Gastrocnemius medialis (tissue), 4 donors: ENCODE results near the gene DDX10. TPM values are rescaled to one million over a fixed set of nuclear protein-coding genes. Genes with fewer than 3 reads are reported as not detected.

Source experiments
- ATAC-seq, 2 donors: fragments of 150-250 bp; one replicate each; pipeline ENCODE4 v1.9.1; 2016
- DNase-seq, 2 donors: peaks; one replicate each; pipeline ENCODE4 v3.0.0-alpha.2; 2019
- H3K27ac ChIP-seq, 4 donors: fragments of 200-600 bp; sonication (generic); 1 replicate in 1 of 4; 2 replicates in 3 of 4; pipeline ENCODE4 v1.5.1; 2016 to 2018; ENCODE audit warnings: mild to moderate bottlenecking in 2 of 4, moderate library complexity in 1 of 4
- H3K27me3 ChIP-seq, 3 donors: fragments of 200-600 bp; sonication (generic) in 2 of 3; 1 replicate in 1 of 3; 2 replicates in 2 of 3; pipeline versions ENCODE4 v1.5.1 to v1.6.0; 2016 to 2019; ENCODE audit warnings: mild to moderate bottlenecking in 1 of 3, moderate library complexity in 1 of 3
- H3K36me3 ChIP-seq, 2 donors: fragments of 200-600 bp; sonication (generic) in 1 of 2; one replicate each; pipeline ENCODE4 v1.5.1; 2017 to 2018
- H3K4me1 ChIP-seq, 2 donors: fragments of 200-600 bp; sonication (generic) in 1 of 2; one replicate each; pipeline ENCODE4 v1.5.1; 2016 to 2017; ENCODE audit warnings: mild to moderate bottlenecking in 2 of 2
- H3K4me3 ChIP-seq, 4 donors: fragments of 200-600 bp; sonication (generic) in 3 of 4; 1 replicate in 1 of 4; 2 replicates in 3 of 4; pipeline ENCODE4 v1.5.1; 2016 to 2019; ENCODE audit warnings: mild to moderate bottlenecking in 2 of 4
- H3K9me3 ChIP-seq, 3 donors: fragments of 200-600 bp; sonication (generic) in 2 of 3; 1 replicate in 1 of 3; 2 replicates in 2 of 3; pipeline ENCODE4 v1.5.1; 2016 to 2019
- POLR2A ChIP-seq, 2 donors: fragments of 450-650 bp; IDR thresholded peaks; one replicate each; pipeline ENCODE4 v1.6.1; 2017; ENCODE audit warnings: antibody characterized with exemption in 2 of 2, mild to moderate bottlenecking in 2 of 2, moderate library complexity in 2 of 2
- in situ Hi-C, 4 donors: fragments of 200-750 bp; cut with MboI; loops; one replicate each; pipeline versions ENCODE4 v1.15.0 to v1.8.0; 2017; ENCODE audit warnings: low sequenced_read_pairs in 4 of 4
- intact Hi-C: fragments of 100-400 bp; cut with DNase I; formaldehyde crosslinking; loops from one replicate; pipeline ENCODE4 v1.15.1; 2023; ENCODE audit warnings: low total_unique reads
- total RNA-seq, 4 donors: library from RNA; depleted of rRNA; stranded (reverse); fragments of >200 nt; gene quantifications; one replicate each; pipeline versions ENCODE4 v1.1.0 to v1.2.3, GENCODE V29; 2016
- TF ChIP-seq, protein P1 (sequence below), 5 experiments: fragments of 450-650 bp in 3 of 5; fragments of 200-600 bp in 2 of 5; sonication (generic) in 2 of 5; IDR thresholded peaks in 4 of 5; conservative IDR thresholded peaks in 1 of 5; 1 replicate in 4 of 5; 2 replicates in 1 of 5; pipeline ENCODE4 v1.5.1; 2016 to 2019; ENCODE audit warnings: antibody characterized with exemption in 5 of 5, mild to moderate bottlenecking in 3 of 5, moderate library complexity in 3 of 5

Gene DDX10
- total RNA-seq, 4 donors from 2014 or later: 5.0 to 15.0 (median 10.5) TPM

DNA sequence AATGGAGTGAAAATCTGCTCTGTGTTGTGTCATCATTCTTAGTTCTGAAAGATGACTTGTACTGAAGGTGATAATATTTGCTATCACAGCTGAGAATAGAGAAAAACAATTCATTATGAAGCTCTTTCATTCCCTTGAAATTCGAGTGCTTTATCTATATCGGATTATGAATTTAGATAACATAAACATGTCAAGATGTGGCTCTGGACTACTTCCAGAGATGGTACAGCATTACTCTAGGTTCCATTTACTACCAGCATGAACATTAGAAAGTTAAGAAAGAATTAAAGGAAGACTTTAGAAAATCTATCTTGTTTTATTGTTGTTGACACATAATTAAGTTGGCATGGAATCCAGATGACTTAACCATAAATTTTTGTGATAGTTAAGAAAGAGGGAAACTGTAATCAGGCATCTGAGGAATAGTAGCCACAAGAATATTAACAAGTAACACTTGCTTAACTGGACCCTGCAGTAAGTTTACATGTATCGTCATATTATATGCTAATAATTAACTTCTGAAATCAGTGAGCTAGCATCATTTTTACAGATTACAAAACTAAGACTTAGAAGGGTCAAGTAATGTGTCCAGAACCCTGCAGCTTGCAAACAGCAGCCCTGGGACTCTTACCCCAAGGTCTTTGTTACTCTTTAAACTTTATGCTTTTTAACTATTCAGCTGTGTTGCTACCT, 182.6 kb downstream of the DDX10 start:
- in situ Hi-C loops: no loop called here
- Histone ChIP-seq H3K9me3 (no peaks in the 10 kb centered on the region), H3K36me3 (no peaks in the 10 kb centered on the region), H3K4me1 (peaks cover 0 to 2% of the 10 kb centered on the region in 2 donors), H3K27me3 (no peaks in the 10 kb centered on the region), H3K4me3 (no peak overlapping the region), H3K27ac (no peak overlapping the region)
- no peak for DNase-seq
- intact Hi-C loops: no loop called here
- no peak for TF ChIP-seq POLR2A (IDR thresholded peaks at IDR 0.05)
- TF ChIP-seq, protein P1, sequence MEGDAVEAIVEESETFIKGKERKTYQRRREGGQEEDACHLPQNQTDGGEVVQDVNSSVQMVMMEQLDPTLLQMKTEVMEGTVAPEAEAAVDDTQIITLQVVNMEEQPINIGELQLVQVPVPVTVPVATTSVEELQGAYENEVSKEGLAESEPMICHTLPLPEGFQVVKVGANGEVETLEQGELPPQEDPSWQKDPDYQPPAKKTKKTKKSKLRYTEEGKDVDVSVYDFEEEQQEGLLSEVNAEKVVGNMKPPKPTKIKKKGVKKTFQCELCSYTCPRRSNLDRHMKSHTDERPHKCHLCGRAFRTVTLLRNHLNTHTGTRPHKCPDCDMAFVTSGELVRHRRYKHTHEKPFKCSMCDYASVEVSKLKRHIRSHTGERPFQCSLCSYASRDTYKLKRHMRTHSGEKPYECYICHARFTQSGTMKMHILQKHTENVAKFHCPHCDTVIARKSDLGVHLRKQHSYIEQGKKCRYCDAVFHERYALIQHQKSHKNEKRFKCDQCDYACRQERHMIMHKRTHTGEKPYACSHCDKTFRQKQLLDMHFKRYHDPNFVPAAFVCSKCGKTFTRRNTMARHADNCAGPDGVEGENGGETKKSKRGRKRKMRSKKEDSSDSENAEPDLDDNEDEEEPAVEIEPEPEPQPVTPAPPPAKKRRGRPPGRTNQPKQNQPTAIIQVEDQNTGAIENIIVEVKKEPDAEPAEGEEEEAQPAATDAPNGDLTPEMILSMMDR (IDR thresholded peaks at IDR 0.05 in 4 of 5, conservative IDR thresholded peaks at IDR 0.05 in 1 of 5): no peak
- ATAC-seq: no peak

DNA sequence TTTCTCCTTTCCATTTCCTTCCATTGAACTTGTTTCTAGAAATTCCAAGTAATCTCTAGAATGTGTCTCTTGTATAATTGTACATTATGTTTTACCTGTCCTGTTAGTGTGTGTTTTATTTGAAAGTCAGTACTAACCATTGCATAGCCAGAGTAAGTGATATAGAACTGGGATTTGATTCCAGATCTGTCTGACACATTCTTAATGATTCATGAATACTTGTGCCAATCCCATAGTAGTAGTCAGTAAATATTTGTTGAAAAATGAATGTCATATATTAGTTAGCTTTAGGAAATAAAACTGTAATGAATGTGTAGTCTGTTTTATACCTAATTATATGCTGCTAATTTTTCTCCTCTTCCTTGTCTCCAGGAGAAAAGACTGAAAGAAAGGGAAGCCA, 186.9 kb downstream of the DDX10 start:
- Histone ChIP-seq H3K27ac (no peak overlapping the region), H3K4me3 (no peak overlapping the region), H3K9me3 (no peaks in the 10 kb centered on the region), H3K27me3 (no peaks in the 10 kb centered on the region), H3K4me1 (peaks cover 22 to 25% of the 10 kb centered on the region in 2 donors), H3K36me3 (no peaks in the 10 kb centered on the region)
- no peak for ATAC-seq
- DNase-seq: no peak
- in situ Hi-C loops (no loop called here), intact Hi-C loops (no loop called here)
- no peak for TF ChIP-seq POLR2A (IDR thresholded peaks at IDR 0.05)
- TF ChIP-seq, protein P1 (IDR thresholded peaks at IDR 0.05 in 4 of 5, conservative IDR thresholded peaks at IDR 0.05 in 1 of 5): no peak

DNA sequence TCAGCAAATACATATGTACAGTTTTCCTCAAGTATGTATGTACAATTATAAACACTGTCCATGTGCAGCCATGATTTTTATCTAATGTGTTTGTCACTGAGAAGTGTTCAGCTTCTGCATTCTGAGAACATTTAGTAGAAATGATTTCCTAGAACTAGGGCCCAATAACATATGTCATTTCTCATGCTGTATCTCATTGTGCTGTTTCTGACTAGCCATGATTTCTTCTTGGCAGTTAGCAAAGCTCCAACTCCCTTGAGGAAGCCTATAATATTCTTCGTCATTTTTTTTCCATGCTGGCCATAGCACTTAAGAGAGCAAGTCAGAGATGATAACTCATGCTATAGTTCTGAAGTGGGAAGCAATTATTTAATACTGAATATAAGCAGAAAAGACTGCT, 187.8 kb downstream of the DDX10 start:
- no peak for DNase-seq
- in situ Hi-C loops: no loop called here
- intact Hi-C loops: no loop called here
- no peak overlapping the region for H3K27ac ChIP-seq
- no peaks in the 10 kb centered on the region for H3K9me3 ChIP-seq
- no peak overlapping the region for H3K4me3 ChIP-seq
- no peak for ATAC-seq
- H3K4me1 ChIP-seq: peaks cover 28 to 31% of the 10 kb centered on the region in 2 donors
- TF ChIP-seq POLR2A (IDR thresholded peaks at IDR 0.05): no peak
- TF ChIP-seq, protein P1 (IDR thresholded peaks at IDR 0.05 in 4 of 5, conservative IDR thresholded peaks at IDR 0.05 in 1 of 5): no peak
- H3K27me3 ChIP-seq: no peaks in the 10 kb centered on the region
- H3K36me3 ChIP-seq: no peaks in the 10 kb centered on the region

DNA sequence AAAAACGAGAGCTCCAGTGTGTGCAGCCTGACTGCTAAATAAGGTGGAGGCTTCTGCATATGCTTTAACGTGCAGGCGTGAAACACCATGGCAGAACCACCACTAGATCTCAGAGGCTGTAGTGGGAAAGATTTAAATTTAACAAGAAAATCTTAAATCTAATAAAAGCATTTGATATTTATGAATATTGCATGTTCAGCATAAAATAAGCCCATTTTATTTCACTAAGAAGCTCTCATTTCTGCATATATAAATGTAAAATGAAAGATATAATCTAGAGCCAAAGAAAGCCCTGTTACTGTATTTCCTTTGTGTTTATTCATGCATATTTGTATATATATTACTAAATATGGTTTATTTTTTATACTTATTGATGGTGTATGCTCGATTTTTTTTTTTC, 188.3 kb downstream of the DDX10 start:
- Histone ChIP-seq H3K27ac (peak overlapping the region in 3 of 4 donors; percentile 46 to 69 (median 67)), H3K9me3 (no peaks in the 10 kb centered on the region), H3K4me1 (peaks cover 32% of the 10 kb centered on the region in 2 donors), H3K27me3 (no peaks in the 10 kb centered on the region), H3K36me3 (no peaks in the 10 kb centered on the region), H3K4me3 (peak overlapping the region in 1 of 4 donors; percentile 17)
- ATAC-seq (no peak), DNase-seq (no peak)
- intact Hi-C loops: no loop called here
- in situ Hi-C loops: no loop called here
- TF ChIP-seq, protein P1 (IDR thresholded peaks at IDR 0.05 in 4 of 5, conservative IDR thresholded peaks at IDR 0.05 in 1 of 5): no peak
- TF ChIP-seq POLR2A (IDR thresholded peaks at IDR 0.05): no peak
